ENCODE data around the gene PGGT1B.

Gene PGGT1B

DNA sequence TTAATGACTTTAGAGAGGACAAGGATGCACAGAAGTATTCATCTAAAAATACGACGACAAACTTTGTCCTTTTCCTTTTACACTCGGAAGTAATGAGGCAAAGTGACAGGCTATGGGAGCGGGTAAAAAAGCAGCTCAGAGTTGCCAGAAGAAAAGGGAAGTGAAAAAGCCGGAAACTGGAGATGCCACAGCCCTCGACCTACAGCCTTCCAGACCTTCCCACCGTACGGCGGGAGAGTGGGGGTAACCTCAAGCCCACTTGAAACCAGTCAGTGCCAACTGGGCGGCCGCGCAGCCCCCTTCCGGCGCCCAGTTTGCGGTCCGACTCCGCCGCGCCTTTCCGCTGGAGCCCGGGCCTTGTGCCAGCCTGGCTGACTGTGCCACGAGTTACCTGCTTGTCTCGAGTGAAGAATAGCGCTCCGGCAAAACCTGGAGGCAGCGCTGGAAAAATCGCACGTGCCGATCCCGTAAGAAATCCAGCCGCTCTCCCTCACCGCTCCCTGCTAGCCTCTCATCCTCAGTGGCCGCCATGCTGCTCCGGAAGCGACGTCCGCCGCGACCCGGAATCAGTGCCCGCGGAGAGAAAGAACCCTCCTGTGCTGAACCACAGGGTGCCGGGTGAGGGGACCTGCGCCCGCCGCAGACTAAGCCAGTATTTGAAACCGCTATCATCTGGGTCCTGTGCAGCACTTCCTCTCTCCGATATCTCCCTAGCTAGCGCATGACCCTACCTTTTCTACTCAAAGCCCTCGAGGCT lies at the start of gene PGGT1B:
Gene PGGT1B (minus strand): TSS at position 557 of the 757 bp plus-strand sequence. CDS start 26 bp downstream, at position 531.
- Histone ChIP-seq H3K4me1 (ENCODE audit: control insufficient read depth, insufficient read depth, low read length, unreplicated experiment) (peaks cover 33% of the 10 kb centered on the region), H3K27ac (ENCODE audit: low read depth, low read length) (peak within 1 kb of the TSS; percentile 67), H2AFZ (ENCODE audit: low read length, unreplicated experiment) (peak within 1 kb of the TSS; percentile 98), H3K4me3 (ENCODE audit: low read depth, low read length) (peak within 1 kb of the TSS; percentile 92), H3K36me3 (ENCODE audit: insufficient read depth, low read length) (no peaks in the 10 kb centered on the region), H3K27me3 (ENCODE audit: insufficient read depth, low read length) (no peaks in the 10 kb centered on the region), H3K79me2 (ENCODE audit: control insufficient read depth, insufficient read depth, low read length, unreplicated experiment) (peaks cover 45% of the 10 kb centered on the region)

- H3K4me1 ChIP-seq (ENCODE audit: control insufficient read depth, insufficient read depth, low read length, unreplicated experiment) = no peaks in the 10 kb centered on the region
Observed at GRCh38 chr5:115309751-115310370, 47.2 kb upstream of the PGGT1B start.

GRCh38 chr5:115308815-115309214 lies 46.1 kb upstream of the PGGT1B start:
- Histone ChIP-seq H3K27me3 (ENCODE audit: insufficient read depth, low read length) (no peaks in the 10 kb centered on the region), H3K4me1 (ENCODE audit: control insufficient read depth, insufficient read depth, low read length, unreplicated experiment) (no peaks in the 10 kb centered on the region), H3K79me2 (ENCODE audit: control insufficient read depth, insufficient read depth, low read length, unreplicated experiment) (no peaks in the 10 kb centered on the region), H3K4me3 (ENCODE audit: low read depth, low read length) (no peak overlapping the region), H2AFZ (ENCODE audit: low read length, unreplicated experiment) (no peak overlapping the region), H3K27ac (ENCODE audit: low read depth, low read length) (no peak overlapping the region), H3K36me3 (ENCODE audit: insufficient read depth, low read length) (no peaks in the 10 kb centered on the region)

More at GRCh38 chr5:115309751-115310370, 47.2 kb upstream of the PGGT1B start:
- no peaks in the 10 kb centered on the region for H3K79me2 ChIP-seq (ENCODE audit: control insufficient read depth, insufficient read depth, low read length, unreplicated experiment)
- no peaks in the 10 kb centered on the region for H3K27me3 ChIP-seq (ENCODE audit: insufficient read depth, low read length)
- no peak overlapping the region for H3K4me3 ChIP-seq (ENCODE audit: low read depth, low read length)
- no peak overlapping the region for H2AFZ ChIP-seq (ENCODE audit: low read length, unreplicated experiment)
- H3K27ac ChIP-seq (ENCODE audit: low read depth, low read length) = no peak overlapping the region
- H3K36me3 ChIP-seq (ENCODE audit: insufficient read depth, low read length) = no peaks in the 10 kb centered on the region

DNA sequence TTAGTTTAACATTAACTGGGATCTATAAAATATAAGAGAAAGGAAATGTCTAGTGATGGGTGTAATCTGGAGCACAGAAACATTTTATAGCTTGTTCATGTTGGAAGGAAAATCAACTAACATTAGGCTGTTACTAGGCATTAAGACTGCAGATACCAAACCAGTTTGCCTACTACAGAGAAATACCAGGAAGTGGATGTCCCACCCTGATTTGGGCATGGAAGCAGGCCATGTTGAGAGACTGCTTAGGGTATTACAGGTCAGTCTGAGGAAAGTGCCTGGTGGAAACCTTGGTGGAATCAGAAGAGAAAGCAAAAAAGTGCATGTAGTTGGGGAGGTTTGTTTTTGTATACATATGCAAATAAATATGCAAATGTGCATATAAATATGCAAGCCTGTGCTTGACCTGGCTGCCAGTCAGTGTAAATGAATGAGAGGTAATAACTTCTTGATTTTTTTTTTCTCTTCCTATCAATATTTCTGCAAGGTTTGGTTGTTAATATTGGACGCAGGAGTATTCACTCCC lies 43.4 kb upstream of the PGGT1B start:
- no peaks in the 10 kb centered on the region for H3K4me1 ChIP-seq (ENCODE audit: control insufficient read depth, insufficient read depth, low read length, unreplicated experiment)
- no peaks in the 10 kb centered on the region for H3K36me3 ChIP-seq (ENCODE audit: insufficient read depth, low read length)
- no peak overlapping the region for H3K27ac ChIP-seq (ENCODE audit: low read depth, low read length)
- H3K79me2 ChIP-seq (ENCODE audit: control insufficient read depth, insufficient read depth, low read length, unreplicated experiment) = no peaks in the 10 kb centered on the region
- no peak overlapping the region for H3K4me3 ChIP-seq (ENCODE audit: low read depth, low read length)
- H3K27me3 ChIP-seq (ENCODE audit: insufficient read depth, low read length) = no peaks in the 10 kb centered on the region
- H2AFZ ChIP-seq (ENCODE audit: low read length, unreplicated experiment) = no peak overlapping the region

DNA sequence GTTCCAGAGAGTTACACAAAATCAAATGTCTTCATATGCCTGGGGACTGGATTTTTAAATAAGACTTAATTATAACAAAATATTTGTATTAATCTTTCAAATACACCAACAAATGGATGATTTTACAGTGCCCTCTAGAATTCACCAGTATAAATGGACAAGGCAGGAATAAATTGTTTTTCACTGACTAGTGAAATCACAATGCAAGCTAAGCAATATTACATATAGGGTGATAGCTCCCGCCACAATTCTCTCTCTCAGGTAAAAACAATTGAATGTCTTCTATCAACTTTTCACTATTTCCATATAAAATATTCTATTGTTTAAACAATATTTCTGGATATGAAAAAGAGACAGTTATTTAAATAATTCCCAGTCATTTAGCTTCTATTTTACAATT lies 41.8 kb upstream of the PGGT1B start:
- H3K27ac ChIP-seq (ENCODE audit: low read depth, low read length) = no peak overlapping the region

DNA sequence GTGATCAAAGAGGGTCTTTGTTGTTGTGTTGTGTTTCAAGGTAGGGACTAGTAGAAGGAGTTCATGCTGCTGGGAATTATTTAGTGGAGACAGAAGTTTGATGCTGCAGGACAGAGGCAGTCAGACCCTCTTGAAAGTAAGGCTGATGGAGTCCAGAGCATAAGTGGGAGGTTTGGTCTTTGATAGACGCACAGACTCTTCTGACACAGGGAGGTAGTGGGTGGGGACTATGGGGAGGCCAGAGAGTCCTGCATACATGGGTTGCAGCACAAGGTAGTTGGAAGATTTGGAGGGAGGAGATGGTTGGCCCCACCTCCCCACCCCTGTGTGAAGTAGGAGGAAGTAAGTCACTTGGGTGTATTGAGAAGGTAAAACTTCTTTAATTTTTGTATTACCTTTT lies 36.1 kb upstream of the PGGT1B start:
- H3K27ac ChIP-seq (ENCODE audit: low read depth, low read length) = no peak overlapping the region
- no peaks in the 10 kb centered on the region for H3K27me3 ChIP-seq (ENCODE audit: insufficient read depth, low read length)
- H3K36me3 ChIP-seq (ENCODE audit: insufficient read depth, low read length) = no peaks in the 10 kb centered on the region
- H3K4me1 ChIP-seq (ENCODE audit: control insufficient read depth, insufficient read depth, low read length, unreplicated experiment) = no peaks in the 10 kb centered on the region
- H3K4me3 ChIP-seq (ENCODE audit: low read depth, low read length) = no peak overlapping the region
- H2AFZ ChIP-seq (ENCODE audit: low read length, unreplicated experiment) = no peak overlapping the region
- H3K79me2 ChIP-seq (ENCODE audit: control insufficient read depth, insufficient read depth, low read length, unreplicated experiment) = peaks cover 10% of the 10 kb centered on the region

More for the DNA sequence above, 41.8 kb upstream of the PGGT1B start:
- Histone ChIP-seq H3K4me1 (ENCODE audit: control insufficient read depth, insufficient read depth, low read length, unreplicated experiment) (no peaks in the 10 kb centered on the region), H3K27me3 (ENCODE audit: insufficient read depth, low read length) (no peaks in the 10 kb centered on the region), H3K4me3 (ENCODE audit: low read depth, low read length) (no peak overlapping the region), H3K79me2 (ENCODE audit: control insufficient read depth, insufficient read depth, low read length, unreplicated experiment) (no peaks in the 10 kb centered on the region), H3K36me3 (ENCODE audit: insufficient read depth, low read length) (no peaks in the 10 kb centered on the region), H2AFZ (ENCODE audit: low read length, unreplicated experiment) (no peak overlapping the region)

DNA sequence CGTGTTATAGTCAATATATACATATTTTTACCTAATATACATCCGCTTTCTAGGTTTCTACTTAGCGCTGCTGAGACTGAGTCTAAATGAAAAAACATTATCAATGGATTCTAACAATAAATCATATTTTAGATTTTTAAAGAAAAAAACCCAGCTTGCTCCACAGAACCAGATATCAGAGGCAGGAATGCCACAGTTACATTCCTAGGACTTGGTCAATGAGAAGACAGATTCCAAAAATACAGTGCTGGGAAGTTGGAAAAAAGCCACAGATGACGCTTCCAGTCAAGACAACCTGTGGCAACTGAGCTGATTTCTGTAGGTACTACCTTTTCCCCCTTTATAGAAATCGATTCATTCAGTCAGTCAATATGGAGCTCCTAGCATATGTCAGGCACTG lies 34.4 kb upstream of the PGGT1B start:
- Histone ChIP-seq H3K4me3 (ENCODE audit: low read depth, low read length) (peak overlapping the region; percentile 42; the same call in 1 of the 2 replicates), H3K4me1 (ENCODE audit: control insufficient read depth, insufficient read depth, low read length, unreplicated experiment) (no peaks in the 10 kb centered on the region), H2AFZ (ENCODE audit: low read length, unreplicated experiment) (no peak overlapping the region)

GRCh38 chr5:115296124-115297022 lies 33.7 kb upstream of the PGGT1B start, which contains the start of gene CCDC112:
Gene CCDC112, minus strand, starts transcription at chr5:115296654. Its CDS starts 111 bp downstream, at chr5:115296543.
- Histone ChIP-seq H3K36me3 (ENCODE audit: insufficient read depth, low read length) (no peaks in the 10 kb centered on the region), H2AFZ (ENCODE audit: low read length, unreplicated experiment) (peak within 1 kb of the TSS; percentile 87), H3K4me1 (ENCODE audit: control insufficient read depth, insufficient read depth, low read length, unreplicated experiment) (no peaks in the 10 kb centered on the region), H3K79me2 (ENCODE audit: control insufficient read depth, insufficient read depth, low read length, unreplicated experiment) (peaks cover 18% of the 10 kb centered on the region), H3K27me3 (ENCODE audit: insufficient read depth, low read length) (no peaks in the 10 kb centered on the region), H3K4me3 (ENCODE audit: low read depth, low read length) (peak within 1 kb of the TSS; percentile 83), H3K27ac (ENCODE audit: low read depth, low read length) (no peak within 1 kb of the TSS)

More for the DNA sequence above, 34.4 kb upstream of the PGGT1B start:
- Histone ChIP-seq H3K27ac (ENCODE audit: low read depth, low read length) (no peak overlapping the region), H3K27me3 (ENCODE audit: insufficient read depth, low read length) (no peaks in the 10 kb centered on the region), H3K79me2 (ENCODE audit: control insufficient read depth, insufficient read depth, low read length, unreplicated experiment) (peaks cover 18% of the 10 kb centered on the region), H3K36me3 (ENCODE audit: insufficient read depth, low read length) (no peaks in the 10 kb centered on the region)

DNA sequence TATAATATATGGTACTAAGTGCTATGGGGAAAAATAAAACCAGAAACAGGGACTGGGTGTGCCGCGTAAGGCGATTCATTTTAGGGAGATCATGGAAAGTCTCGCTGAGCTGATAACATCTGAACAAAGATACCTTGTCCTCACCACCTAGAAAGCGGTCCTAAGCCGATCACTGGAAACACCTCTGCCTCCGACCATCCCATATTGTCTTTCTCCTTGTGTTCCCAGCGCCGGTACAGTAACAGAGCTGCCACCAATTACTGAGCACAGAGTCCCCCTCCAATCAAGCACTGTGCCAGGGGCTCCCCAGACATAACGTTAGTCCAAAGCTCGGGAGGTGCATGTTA lies 33.1 kb upstream of the PGGT1B start:
- H3K27ac ChIP-seq (ENCODE audit: low read depth, low read length) = no peak overlapping the region
- no peaks in the 10 kb centered on the region for H3K36me3 ChIP-seq (ENCODE audit: insufficient read depth, low read length)
- H3K4me3 ChIP-seq (ENCODE audit: low read depth, low read length) = peak overlapping the region; percentile 83
- peak overlapping the region; percentile 87 for H2AFZ ChIP-seq (ENCODE audit: low read length, unreplicated experiment)
- no peaks in the 10 kb centered on the region for H3K27me3 ChIP-seq (ENCODE audit: insufficient read depth, low read length)
- peaks cover 18% of the 10 kb centered on the region for H3K79me2 ChIP-seq (ENCODE audit: control insufficient read depth, insufficient read depth, low read length, unreplicated experiment)
- H3K4me1 ChIP-seq (ENCODE audit: control insufficient read depth, insufficient read depth, low read length, unreplicated experiment) = no peaks in the 10 kb centered on the region

GRCh38 chr5:115291397-115291796 lies 28.7 kb upstream of the PGGT1B start:
- Histone ChIP-seq H3K4me1 (ENCODE audit: control insufficient read depth, insufficient read depth, low read length, unreplicated experiment) (no peaks in the 10 kb centered on the region), H3K4me3 (ENCODE audit: low read depth, low read length) (no peak overlapping the region), H2AFZ (ENCODE audit: low read length, unreplicated experiment) (no peak overlapping the region), H3K36me3 (ENCODE audit: insufficient read depth, low read length) (no peaks in the 10 kb centered on the region), H3K79me2 (ENCODE audit: control insufficient read depth, insufficient read depth, low read length, unreplicated experiment) (peaks cover 18% of the 10 kb centered on the region), H3K27me3 (ENCODE audit: insufficient read depth, low read length) (no peaks in the 10 kb centered on the region), H3K27ac (ENCODE audit: low read depth, low read length) (no peak overlapping the region)
